IPS-NIHi7 (cell line): ENCODE data around the gene PCDHGA3.
"Not testable (repeated sequence)": the region's sequence is repeated elsewhere in the genome, so short reads cannot be mapped to it uniquely, and the experiment has no call there.

Experiments used
- DNase-seq: peaks from one replicate; pipeline ENCODE4 v3.0.0; 2012; ENCODE audit warnings: mixed read lengths; ENCODE audit errors: extremely low spot score

The PCDHGA3 gene

DNA sequence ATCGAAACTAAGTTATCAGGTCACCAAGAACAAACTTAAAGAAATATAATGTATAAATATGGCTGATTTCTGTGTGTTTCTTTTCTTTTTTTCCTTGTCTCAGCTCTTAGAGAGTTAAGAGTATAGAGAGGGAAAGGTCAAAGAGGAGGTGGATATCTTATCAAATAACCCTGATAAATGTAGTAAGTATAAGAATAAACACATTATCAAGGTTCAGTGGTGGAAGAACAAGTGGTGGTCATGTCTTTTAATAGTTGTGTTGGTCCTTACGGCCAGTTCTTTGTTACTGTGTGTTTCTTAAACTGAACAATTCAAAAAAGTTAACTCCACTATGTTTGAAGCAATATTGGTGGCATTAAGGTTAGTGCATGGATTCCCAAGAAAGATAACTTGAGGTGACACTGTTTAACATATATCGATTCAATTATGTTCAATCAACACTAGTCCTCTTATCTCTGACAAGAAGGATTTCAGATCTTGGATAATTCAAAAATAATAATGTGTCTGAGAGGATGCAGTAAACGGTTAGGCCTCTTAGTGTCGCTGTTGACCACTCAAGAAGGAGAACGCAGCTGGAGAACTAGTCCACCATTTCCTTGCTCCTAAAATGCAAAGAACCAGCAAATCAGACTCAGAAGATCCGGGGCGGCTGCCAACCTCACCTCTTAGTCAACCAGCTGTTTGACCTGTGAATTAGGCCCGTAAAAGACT lies at the start of gene PCDHGA3:
Gene PCDHGA3, plus strand, starts transcription at position 588 of the 711 bp plus-strand sequence. CDS start 205 bp downstream, outside the sequence.
- peak; percentile 40 for DNase-seq

DNA sequence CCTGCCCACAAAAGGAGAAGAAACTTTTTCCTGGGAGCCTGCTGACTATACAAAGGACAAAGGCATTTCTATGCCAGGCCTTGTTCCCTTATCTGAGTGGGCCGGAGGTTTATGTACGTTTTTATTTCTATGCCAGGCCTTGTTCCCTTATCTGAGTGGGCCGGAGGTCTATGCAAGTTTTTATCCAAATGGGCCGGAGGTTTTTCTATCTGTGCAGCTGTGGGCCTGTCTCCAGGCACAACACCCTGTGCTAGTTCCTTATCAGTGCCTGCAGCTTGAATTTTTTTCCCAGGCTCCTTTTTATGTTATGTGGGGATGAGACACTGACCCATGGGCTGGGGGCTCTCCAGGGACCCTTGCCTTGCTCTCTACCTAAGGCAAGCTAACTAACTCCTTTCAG lies 45.3 kb upstream of the PCDHGA3 start:
- DNase-seq: no peak

DNA sequence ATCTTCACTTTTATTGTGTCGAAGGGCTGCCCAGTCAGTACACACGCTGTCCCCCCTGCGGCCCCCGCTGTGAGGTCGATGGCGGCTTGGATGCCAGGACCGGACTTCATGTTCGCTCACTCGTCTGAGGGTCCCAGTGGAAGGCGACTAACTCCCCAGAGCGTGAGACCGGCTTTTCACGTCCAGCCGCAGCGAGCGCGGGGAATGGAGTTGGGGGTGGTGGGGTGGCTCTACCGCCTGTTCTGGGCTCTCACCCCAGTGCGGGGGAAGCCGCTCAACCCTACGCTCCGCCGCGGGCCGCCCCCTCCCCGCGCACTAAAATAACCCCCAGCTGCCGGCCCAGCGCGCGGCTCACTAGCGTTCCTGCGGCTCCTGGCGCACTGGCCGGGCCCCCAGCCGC lies 39.9 kb upstream of the PCDHGA3 start, which contains the start of gene SLC25A2:
Gene SLC25A2, minus strand, starts transcription at position 294 of the 400 bp plus-strand sequence. Its CDS starts 184 bp downstream, at position 110.
- DNase-seq: no peak

DNA sequence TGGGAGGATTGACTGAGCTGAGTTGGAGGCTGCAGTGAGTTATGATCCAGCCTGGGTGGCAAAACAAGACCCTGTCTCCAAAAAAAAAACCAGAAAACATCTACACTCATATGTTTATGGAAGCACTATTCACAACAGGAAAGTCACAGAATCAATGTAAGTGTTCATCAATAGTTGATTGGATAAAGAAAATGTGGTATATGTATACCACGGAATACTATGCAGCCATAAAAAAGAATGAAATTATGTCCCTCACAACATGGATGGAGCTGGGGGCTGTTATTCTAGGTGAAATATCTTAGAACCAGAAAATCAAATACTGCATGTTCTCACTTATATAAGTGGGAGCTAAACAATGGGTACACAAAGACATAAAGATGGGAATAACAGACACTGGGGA lies 37.0 kb upstream of the PCDHGA3 start:
- no peak for DNase-seq

DNA sequence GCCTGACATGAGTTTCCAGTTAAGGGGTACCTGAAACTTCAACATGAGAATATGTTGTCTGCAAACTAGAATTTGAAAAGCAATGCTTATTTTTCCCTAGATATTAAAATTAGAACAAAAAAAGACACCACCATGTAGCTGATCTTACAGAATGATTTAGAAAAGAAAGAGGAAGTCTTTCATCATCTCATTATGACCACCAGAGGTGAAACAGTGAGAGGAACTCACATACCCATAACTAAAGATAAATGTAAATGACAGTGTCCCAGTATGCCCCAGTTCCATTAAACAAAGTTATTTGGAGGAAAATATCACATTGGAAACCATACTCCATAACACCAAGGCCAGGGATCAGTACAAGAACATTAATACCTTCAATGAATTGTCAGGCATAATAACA lies 29.9 kb upstream of the PCDHGA3 start:
- no peak for DNase-seq

DNA sequence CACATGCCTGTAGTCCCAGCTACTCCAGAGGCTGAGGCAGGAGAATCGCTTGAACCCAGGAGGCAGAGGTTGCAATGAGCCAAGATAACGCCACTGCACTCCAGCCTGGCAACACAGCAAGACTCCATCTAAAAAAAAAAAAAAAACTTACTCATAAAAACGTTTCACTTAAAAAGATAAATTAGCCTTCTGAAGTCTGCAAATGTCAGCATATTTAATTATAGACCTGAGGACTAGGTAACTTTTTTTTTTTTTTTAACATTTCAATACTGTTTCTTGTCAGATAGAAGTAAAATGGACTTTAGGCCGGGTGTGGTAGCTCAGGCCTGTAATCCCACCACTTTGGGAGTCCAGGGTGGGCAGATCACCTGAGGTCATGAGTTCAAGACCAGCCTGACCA lies 26.7 kb upstream of the PCDHGA3 start:
- not testable (repeated sequence) for DNase-seq

DNA sequence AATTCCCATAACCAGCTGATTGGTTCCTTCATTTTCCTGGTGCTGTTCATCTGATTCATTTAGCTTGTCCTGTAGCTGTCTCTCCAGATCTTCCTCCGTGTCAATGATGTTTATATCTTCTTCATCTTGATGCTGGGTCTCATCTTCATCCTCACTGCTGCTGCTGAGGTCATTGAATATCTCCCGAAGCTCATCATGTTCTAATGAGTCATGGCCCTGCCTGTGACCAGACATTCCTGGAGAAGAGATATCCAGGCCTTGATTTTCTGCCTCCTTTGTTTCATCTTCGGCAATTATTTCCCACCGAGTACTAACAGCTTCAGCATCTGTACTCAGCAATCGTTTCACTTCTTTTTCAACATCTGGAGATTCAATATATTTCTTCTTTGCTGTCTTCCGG lies 24.4 kb upstream of the PCDHGA3 start:
- DNase-seq: no peak

DNA sequence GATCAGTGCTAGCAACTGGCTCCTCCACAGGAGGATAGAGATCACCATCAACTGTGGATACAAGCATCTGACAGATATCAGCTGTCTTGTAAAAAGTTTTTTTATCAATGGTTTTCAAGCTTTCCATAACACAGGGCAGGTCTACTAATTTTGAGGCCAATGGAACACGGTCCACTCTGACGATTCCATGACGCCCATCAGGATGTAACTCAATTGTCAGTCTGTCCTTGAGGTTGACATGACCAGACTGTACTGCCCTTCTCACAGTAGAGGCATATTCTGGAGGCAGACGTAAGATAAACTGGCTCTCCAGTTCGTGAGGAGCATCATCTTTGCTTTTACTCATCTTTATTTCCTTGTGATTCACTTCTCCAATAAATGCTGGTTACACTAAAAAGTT lies 23.9 kb upstream of the PCDHGA3 start:
- no peak for DNase-seq

DNA sequence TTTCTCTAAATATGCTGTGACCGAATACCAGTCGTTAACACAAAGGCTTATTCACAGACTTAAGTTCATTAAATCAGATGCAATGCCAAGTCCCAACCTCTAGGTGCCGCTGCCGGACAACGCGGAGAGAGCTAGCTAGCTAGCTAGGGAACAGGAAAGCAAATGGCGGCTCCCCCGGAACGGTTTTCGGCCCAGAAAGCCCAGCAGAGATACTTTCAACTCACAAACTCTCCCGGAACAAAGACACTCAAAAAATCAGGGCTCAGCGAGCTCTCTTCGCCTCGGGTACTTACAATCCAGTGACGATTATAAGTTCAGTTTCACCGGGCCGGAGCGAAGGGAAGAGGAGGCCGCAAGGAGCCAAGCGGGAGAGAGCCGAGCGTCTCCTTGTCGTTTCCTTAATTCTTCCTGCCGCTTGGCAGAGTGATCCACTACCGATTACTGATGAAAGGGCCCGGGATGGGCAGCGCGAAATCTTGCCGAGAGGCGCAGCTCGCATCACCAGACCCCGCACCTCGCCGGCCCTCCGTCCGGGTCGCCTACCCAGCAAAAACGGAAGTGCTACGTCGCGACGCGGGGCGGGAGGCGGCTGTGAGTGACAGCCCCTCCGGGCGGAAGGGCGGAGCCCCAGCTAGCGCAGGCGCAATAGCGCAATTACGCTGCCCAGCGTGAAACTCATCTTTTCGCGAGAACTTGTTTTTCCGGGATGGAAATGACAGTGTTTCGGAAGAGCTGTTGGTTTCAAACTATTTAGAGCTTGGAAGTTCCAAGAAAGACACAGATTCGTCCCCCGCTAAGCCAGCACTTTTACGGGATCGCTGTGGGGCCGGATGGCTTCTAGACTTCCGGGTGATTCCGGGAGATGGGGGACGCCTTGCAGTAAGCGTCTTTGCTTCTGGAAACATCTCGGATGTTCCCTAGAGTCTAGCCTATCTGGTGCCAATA lies 23.1 kb upstream of the PCDHGA3 start, which contains the start of gene TAF7:
Gene TAF7, minus strand, starts transcription at position 560 of the 945 bp plus-strand sequence. CDS start 740 bp downstream, outside the sequence.
- DNase-seq: peak; percentile 96

DNA sequence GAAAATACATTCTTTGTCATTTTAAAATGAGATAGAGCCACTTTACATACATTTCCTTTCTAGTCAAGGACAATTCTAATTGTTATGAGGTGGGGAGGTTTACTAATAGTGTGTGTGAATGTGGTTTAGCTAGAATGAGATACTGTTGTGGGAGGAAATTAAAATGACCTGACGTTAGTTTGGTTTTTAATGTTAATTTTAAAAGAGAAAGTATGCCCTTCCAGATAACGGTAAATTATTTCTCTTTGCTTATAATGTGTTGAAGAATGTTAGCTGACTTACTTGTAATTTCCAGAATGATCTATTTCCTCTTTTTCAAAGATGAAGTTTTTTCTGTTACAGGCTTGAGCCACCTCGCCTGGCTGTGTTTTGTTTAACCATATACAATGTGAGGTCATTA lies 21.4 kb upstream of the PCDHGA3 start:
- no peak for DNase-seq

DNA sequence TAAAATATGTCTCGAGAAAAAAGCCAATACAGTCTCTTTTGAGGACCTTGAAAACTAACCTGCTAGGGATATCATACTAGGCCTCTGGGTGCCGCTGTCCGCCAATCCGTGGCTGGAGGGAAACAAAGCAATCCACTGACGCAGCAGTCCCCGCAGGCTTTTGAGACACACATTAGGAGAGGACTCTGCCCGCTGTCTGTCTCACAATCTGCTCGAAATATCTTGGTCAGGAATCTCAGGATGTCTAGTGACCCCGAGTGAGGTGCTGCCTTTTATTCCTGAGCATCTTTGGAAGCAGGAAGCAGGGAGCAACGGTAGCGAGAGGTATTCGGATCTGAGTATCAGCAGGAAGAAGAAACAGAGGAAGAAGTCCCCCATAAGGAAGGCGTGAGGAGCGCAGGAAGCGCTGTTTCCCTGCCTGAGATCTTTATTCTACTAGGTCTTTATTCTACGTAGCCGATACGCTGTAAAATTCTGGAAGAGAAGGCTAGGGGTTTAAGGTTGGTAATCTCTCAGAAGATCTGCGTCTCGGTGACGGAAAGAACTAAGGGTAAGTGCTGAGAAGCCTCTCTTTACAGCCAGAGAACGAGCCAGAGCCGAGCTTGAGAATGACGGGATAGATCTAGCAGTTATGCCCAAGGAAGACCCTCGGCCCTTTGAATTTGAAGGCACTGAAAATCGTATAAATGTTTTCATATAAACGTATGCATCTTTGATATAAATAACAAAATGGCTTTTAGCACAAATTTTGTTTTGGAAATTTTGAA lies 17.4 kb upstream of the PCDHGA3 start:
- DNase-seq: peak; percentile 74

DNA sequence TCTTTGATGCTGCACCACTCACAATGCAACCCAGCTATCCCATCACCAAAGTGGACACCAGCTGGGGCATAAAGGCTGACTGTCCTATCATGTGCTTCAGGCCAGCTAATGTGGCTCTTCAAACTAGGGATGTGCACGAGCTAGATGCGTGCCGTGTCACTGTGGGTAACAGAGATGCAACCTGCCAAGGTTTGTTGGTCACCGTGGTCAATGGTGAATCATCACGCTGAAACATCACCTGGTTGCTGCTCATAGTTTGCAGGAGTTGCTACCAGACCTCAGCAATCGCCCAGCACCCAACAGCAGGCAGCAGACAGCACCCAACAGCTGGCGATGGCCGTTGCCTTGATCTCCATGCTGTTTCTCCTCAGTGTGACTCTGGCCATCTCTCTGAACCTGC lies 15.4 kb upstream of the PCDHGA3 start:
- no peak for DNase-seq

DNA sequence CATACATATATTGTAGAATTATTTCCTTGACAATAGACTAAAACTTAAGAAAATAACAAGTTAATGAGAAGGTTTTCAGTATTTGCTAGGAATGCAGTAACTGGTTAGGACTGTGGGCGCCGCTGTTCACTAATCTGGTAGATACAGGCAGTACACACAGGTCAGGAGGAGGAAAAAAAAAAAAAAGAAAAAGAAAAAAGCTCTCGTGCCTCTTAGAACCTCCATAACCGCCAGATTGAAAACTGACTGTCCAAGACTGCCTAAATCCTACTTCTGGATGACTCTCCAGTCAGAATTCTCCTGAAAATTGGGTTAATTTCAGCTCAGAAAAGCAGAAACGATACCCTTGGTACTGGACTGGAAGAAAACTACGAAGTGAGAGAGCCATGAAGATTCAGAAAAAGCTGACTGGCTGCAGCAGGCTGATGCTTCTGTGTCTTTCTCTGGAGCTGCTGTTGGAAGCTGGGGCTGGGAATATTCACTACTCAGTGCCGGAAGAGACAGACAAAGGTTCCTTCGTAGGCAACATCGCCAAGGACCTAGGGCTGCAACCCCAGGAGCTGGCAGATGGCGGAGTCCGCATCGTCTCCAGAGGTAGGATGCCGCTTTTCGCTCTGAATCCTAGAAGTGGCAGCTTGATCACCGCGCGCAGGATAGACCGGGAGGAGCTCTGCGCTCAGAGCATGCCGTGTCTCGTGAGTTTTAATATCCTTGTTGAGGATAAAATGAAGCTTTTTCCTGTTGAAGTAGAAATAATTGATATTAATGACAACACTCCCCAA lies 13.1 kb upstream of the PCDHGA3 start, which contains the start of gene PCDHGA1:
Gene PCDHGA1, plus strand, starts transcription at position 216 of the 782 bp plus-strand sequence.
- DNase-seq: no peak

DNA sequence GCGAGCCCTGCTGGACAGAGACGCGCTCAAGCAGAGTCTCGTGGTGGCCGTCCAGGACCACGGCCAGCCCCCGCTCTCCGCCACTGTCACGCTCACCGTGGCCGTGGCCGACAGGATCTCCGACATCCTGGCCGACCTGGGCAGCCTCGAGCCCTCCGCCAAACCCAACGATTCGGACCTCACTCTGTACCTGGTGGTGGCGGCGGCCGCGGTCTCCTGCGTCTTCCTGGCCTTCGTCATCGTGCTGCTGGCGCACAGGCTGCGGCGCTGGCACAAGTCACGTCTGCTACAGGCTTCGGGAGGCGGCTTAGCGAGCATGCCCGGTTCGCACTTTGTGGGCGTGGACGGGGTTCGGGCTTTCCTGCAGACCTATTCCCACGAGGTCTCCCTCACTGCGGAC lies 11.1 kb upstream of the PCDHGA3 start:
- DNase-seq: not testable (repeated sequence)

DNA sequence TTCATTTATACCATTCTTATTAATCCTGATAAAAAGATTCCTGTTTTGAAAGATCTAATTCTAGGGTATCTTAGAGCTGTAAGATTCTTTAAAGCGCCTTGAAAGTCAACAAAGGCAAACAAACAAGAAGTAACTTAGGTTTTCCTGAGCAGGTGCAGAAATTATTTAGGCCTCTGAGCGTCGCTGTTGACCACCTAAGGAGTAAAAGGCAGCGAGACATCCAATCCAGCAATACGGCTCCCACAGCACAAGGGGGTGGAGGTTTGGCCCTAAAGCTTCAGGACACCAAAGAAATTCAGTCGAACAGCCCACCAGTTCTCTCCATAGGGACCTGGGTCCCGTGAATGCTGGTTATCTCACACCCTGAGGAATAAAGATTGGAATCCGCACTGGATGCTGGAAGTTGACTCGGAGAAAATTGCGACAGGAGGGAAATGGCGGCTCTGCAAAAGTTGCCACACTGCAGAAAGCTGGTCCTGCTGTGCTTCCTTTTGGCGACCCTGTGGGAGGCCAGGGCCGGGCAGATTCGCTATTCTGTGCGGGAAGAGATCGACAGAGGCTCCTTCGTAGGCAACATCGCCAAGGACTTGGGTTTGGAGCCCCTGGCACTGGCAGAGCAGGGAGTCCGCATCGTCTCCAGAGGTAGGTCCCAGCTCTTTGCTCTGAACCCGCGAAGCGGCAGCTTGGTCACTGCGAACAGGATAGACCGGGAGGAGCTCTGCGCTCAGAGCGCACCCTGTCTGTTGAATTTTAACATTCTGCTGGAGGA lies 4.9 kb upstream of the PCDHGA3 start, which contains the start of gene PCDHGA2:
Gene PCDHGA2, plus strand, starts transcription at position 223 of the 769 bp plus-strand sequence.
- peak; percentile 62 for DNase-seq

DNA sequence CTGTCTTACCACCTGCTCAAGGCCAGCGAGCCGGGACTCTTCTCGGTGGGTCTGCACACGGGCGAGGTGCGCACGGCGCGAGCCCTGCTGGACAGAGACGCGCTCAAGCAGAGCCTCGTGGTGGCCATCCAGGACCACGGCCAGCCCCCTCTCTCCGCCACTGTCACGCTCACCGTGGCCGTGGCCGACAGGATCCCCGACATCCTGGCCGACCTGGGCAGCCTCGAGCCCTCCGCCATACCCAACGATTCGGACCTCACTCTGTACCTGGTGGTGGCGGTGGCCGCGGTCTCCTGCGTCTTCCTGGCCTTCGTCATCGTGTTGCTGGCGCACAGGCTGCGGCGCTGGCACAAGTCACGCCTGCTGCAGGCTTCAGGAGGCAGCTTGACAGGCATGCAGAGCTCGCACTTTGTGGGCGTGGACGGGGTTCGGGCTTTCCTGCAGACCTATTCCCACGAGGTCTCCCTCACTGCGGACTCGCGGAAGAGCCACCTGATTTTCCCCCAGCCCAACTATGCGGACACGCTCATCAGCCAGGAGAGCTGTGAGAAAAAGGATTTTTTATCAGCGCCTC lies 2.8 kb upstream of the PCDHGA3 start:
- not testable (repeated sequence) for DNase-seq

DNA sequence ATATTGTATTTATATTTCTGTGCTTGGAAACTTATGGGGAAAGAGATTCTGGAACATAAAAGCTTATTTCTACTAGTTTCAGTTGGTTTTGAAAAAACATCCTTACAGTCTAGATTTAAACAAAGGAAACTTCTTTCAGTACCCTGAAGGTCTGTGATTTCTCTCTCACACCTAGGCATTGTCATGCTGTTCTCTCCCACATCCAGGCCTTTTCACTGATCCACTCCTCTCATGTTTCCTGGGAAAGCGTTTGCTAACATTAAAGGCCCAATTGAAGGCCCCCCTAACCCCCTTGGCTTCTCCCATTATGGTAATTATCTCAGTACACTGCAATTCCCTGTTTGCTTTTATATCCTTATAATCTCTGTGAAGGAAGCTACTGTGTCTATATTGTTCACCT lies 856 bp upstream of the PCDHGA3 start:
- no peak for DNase-seq

DNA sequence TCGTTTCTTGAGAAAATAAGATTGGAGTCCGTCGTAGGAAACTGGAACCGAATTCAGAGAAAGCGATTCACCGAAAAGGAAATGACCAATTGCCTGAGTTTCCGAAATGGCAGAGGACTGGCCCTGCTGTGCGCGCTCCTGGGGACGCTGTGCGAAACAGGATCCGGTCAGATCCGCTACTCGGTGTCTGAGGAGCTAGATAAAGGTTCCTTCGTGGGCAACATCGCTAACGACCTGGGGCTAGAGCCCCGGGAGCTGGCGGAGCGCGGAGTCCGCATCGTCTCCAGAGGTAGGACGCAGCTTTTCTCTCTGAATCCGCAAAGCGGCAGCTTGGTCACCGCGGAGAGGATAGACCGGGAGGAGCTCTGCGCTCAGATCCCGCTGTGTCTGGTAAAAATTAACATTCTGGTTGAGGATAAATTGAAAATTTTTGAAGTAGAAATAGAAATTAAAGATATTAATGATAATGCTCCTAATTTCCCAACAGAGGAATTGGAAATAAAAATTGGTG lies 379 bp downstream of the PCDHGA3 start:
- no peak for DNase-seq

DNA sequence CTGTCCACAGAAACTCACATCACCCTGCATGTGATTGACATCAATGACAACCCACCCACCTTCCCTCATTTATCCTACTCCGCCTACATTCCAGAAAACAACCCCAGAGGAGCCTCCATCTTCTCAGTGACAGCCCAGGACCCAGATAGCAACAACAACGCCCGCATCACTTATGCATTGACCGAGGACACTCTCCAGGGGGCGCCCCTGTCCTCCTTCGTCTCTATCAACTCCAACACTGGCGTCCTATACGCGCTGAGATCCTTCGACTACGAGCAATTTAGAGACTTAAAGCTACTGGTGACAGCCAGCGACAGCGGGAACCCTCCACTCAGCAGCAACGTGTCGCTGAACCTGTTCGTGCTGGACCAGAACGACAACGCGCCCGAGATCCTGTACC lies 1.7 kb downstream of the PCDHGA3 start:
- DNase-seq: no peak
